HCT116 (cell line): ENCODE results near the gene CDK18. TPM values are rescaled to one million over a fixed set of nuclear protein-coding genes. Genes with fewer than 3 reads are reported as not detected.

Experiments
- ATAC-seq: fragments of 200-7000 bp; cut with Tn5 transposase; 2 replicates; pipeline ENCODE4 v1.9.1; 2020; ENCODE audit warnings: mild to moderate bottlenecking, moderate library complexity
- BruUV-seq: library from RNA; stranded (reverse); fragments of 400-500 nt; replicated peaks from 2 replicates; lab custom pipeline; 2021; lab: Mats Ljungman, UMichigan
- CTCF ChIA-PET: fragments of 300-600 bp; sonication (Branson Sonifier 250); formaldehyde crosslinking; loops from one replicate; lab custom pipeline; 2021; ENCODE audit warnings: antibody characterized with exemption; lab: Charles Lee
- POLR2A ChIA-PET: fragments of 300-600, 350-600 bp; sonication (Branson Sonifier 250); formaldehyde crosslinking; loops from one replicate; lab custom pipeline; 2021; ENCODE audit warnings: antibody characterized with exemption; lab: Charles Lee
- RAD21 ChIA-PET, 2 experiments: fragments of 300-600 bp; sonication (Branson Sonifier 250); formaldehyde crosslinking; loops; one replicate each; lab custom pipeline; 2023; ENCODE audit warnings: low total read pairs in 2 of 2; ENCODE audit not compliant: uncharacterized antibody in 2 of 2, unreplicated experiment in 2 of 2, low non-redundant PET in 1 of 2; lab: Charles Lee
- DNase-seq: peaks from one replicate; pipeline ENCODE4 v3.0.0-alpha.2; 2010; ENCODE audit warnings: low read depth, low spot score
- H2AFZ ChIP-seq: fragments of 200-600 bp; shearing (Covaris generic), sonication (generic); 2 replicates; pipeline ENCODE4 v1.6.1; 2017; ENCODE audit warnings: low read depth, mixed run types, mixed read lengths, antibody characterized with exemption, low read length; ENCODE audit not compliant: poor library complexity, severe bottlenecking
- H3K27ac ChIP-seq: 2 replicates; pipeline ENCODE4 v1.5.1; 2012; ENCODE audit warnings: low read depth, low read length
- H3K27me3 ChIP-seq: fragments of 200-600 bp; sonication (generic); 2 replicates; pipeline ENCODE4 v1.6.1; 2016; ENCODE audit warnings: mixed run types, low read length, mixed read lengths; ENCODE audit not compliant: insufficient read depth
- H3K36me3 ChIP-seq, 2 experiments: fragments of 200-500 bp in 1 of 2; fragments of 200-600 bp in 1 of 2; sonication (Bioruptor generic) in 1 of 2; sonication (generic) in 1 of 2; 2 replicates each; pipeline versions ENCODE4 v1.5.1 to v1.6.1; 2014 to 2016; ENCODE audit warnings: low read length in 2 of 2, inconsistent platforms in 1 of 2, mixed read lengths in 1 of 2, mixed run types in 1 of 2; ENCODE audit not compliant: insufficient read depth in 2 of 2, control insufficient read depth in 1 of 2
- H3K4me1 ChIP-seq, 2 experiments: fragments of 200-600 bp in 1 of 2; sonication (generic) in 1 of 2; 2 replicates each; pipeline versions ENCODE4 v1.5.1 to v1.6.1; 2012 to 2017; ENCODE audit warnings: low read length in 2 of 2, inconsistent platforms in 1 of 2, mild to moderate bottlenecking in 1 of 2, mixed read lengths in 1 of 2, mixed run types in 1 of 2, moderate library complexity in 1 of 2; ENCODE audit not compliant: insufficient read depth in 2 of 2, control insufficient read depth in 1 of 2
- H3K4me2 ChIP-seq: fragments of 200-600 bp; sonication (generic); 2 replicates; pipeline ENCODE4 v1.6.1; 2017; ENCODE audit warnings: mixed run types, low read length, mixed read lengths
- H3K4me3 ChIP-seq, 2 experiments: fragments of 200-600 bp in 1 of 2; sonication (generic) in 1 of 2; replicated peaks in 1 of 2; 2 replicates each; pipeline ENCODE4 v1.5.1; 2011 to 2016; ENCODE audit warnings: low read length in 2 of 2, control low read depth in 1 of 2, low read depth in 1 of 2, mild to moderate bottlenecking in 1 of 2, mixed read lengths in 1 of 2, mixed run types in 1 of 2
- H3K79me2 ChIP-seq: fragments of 200-600 bp; sonication (generic); 2 replicates; pipeline ENCODE4 v1.6.1; 2017; ENCODE audit warnings: mild to moderate bottlenecking, mixed run types, low read length, moderate library complexity, mixed read lengths; ENCODE audit not compliant: insufficient read depth
- H3K9ac ChIP-seq: fragments of 200-600 bp; sonication (generic); 2 replicates; pipeline ENCODE4 v1.6.1; 2016; ENCODE audit warnings: low read length, mixed read lengths
- H3K9me2 ChIP-seq: fragments of 200-600 bp; sonication (generic), shearing (Covaris generic); 2 replicates; pipeline ENCODE4 v1.6.1; 2017; ENCODE audit warnings: mixed run types, mild to moderate bottlenecking, moderate library complexity; ENCODE audit not compliant: insufficient read depth
- H3K9me3 ChIP-seq, 2 experiments: fragments of 200-500 bp in 1 of 2; fragments of 200-600 bp in 1 of 2; sonication (Bioruptor generic) in 1 of 2; sonication (generic) in 1 of 2; 2 replicates each; pipeline ENCODE4 v1.6.1; 2014 to 2017; ENCODE audit warnings: low read length in 2 of 2, mixed read lengths in 2 of 2, inconsistent platforms in 1 of 2, low read depth in 1 of 2, mild to moderate bottlenecking in 1 of 2, mixed run types in 1 of 2, moderate library complexity in 1 of 2; ENCODE audit not compliant: control insufficient read depth in 1 of 2, insufficient read depth in 1 of 2
- H4K20me1 ChIP-seq: fragments of 200-600 bp; sonication (generic), shearing (Covaris generic); 2 replicates; pipeline ENCODE4 v1.6.1; 2017; ENCODE audit warnings: mixed run types, mild to moderate bottlenecking, moderate library complexity; ENCODE audit not compliant: insufficient read depth
- CBX3 ChIP-seq: IDR thresholded peaks from 2 replicates; pipeline ENCODE4 v1.6.1; 2012; ENCODE audit warnings: low read depth
- CEBPB ChIP-seq: IDR thresholded peaks from 2 replicates; pipeline ENCODE4 v1.6.1; 2012; ENCODE audit warnings: low read depth
- EGR1 ChIP-seq: IDR thresholded peaks from 2 replicates; pipeline ENCODE4 v1.6.1; 2012; ENCODE audit warnings: low read depth
- ELF1 ChIP-seq: IDR thresholded peaks from 2 replicates; pipeline ENCODE4 v1.6.1; 2012; ENCODE audit warnings: low read depth, borderline replicate concordance
- EZH2 ChIP-seq: fragments of 200-600 bp; sonication (generic); IDR thresholded peaks from 2 replicates; pipeline ENCODE4 v1.6.1; 2017; ENCODE audit warnings: antibody characterized with exemption, mixed run types
- FOSL1 ChIP-seq: IDR thresholded peaks from 2 replicates; pipeline ENCODE4 v1.6.1; 2012; ENCODE audit warnings: low read depth
- POLR2A ChIP-seq: IDR thresholded peaks from 2 replicates; pipeline ENCODE4 v1.7.0; 2011; ENCODE audit warnings: borderline replicate concordance; ENCODE audit not compliant: insufficient read depth, insufficient read length; ENCODE audit errors: extremely low read depth
- POLR2AphosphoS5 ChIP-seq: IDR thresholded peaks from 2 replicates; pipeline ENCODE4 v1.6.1; 2011; ENCODE audit warnings: mild to moderate bottlenecking, low read depth, low read length, moderate library complexity
- RAD21 ChIP-seq: IDR thresholded peaks from 2 replicates; pipeline ENCODE4 v1.6.1; 2012; ENCODE audit warnings: low read depth, mild to moderate bottlenecking
- SIN3A ChIP-seq: IDR thresholded peaks from 2 replicates; pipeline ENCODE4 v1.6.1; 2012; ENCODE audit warnings: low read depth
- SRF ChIP-seq: IDR thresholded peaks from 2 replicates; pipeline ENCODE4 v1.6.1; 2012; ENCODE audit warnings: low read depth
- TCF7L2 ChIP-seq: IDR thresholded peaks from 2 replicates; pipeline ENCODE4 v1.7.0; 2011; ENCODE audit warnings: borderline replicate concordance, inconsistent platforms; ENCODE audit not compliant: insufficient read depth, insufficient read length; ENCODE audit errors: extremely low read depth
- YY1 ChIP-seq: IDR thresholded peaks from 2 replicates; pipeline ENCODE4 v1.6.1; 2011; ENCODE audit warnings: low read length, low read depth, moderate library complexity, mild to moderate bottlenecking; ENCODE audit not compliant: insufficient replicate concordance; ENCODE audit errors: extremely low read depth
- ZNF274 ChIP-seq: fragments of 200-500 bp; sonication (Bioruptor generic); IDR thresholded peaks from 2 replicates; pipeline ENCODE4 v1.6.1; 2014; ENCODE audit warnings: mild to moderate bottlenecking, low read depth, low read length, inconsistent platforms
- intact Hi-C: fragments of 100-400 bp; cut with micrococcal nuclease; formaldehyde crosslinking; loops from 2 replicates; pipeline ENCODE4 v1.10.0; 2022
- total RNA-seq: library from RNA; stranded (reverse); gene quantifications from one replicate; pipeline ENCODE4 v1.2.1, GENCODE V29; 2021; ENCODE audit not compliant: unreplicated experiment
- TF ChIP-seq, protein P1 (sequence below): IDR thresholded peaks from 2 replicates; pipeline ENCODE4 v1.6.1; 2012
- TF ChIP-seq, protein P2 (sequence below): IDR thresholded peaks from 2 replicates; pipeline ENCODE4 v1.6.1; 2011; ENCODE audit warnings: mild to moderate bottlenecking, low read length, moderate library complexity; ENCODE audit not compliant: insufficient replicate concordance; ENCODE audit errors: extremely low read depth
- TF ChIP-seq, protein P3 (sequence below): IDR thresholded peaks from 2 replicates; pipeline ENCODE4 v1.6.1; 2012; ENCODE audit warnings: low read depth
- TF ChIP-seq, protein P4 (sequence below): IDR thresholded peaks from 2 replicates; pipeline ENCODE4 v1.6.1; 2012

The CDK18 gene
- total RNA-seq, 1 experiment from 2014 or later: 32.0 TPM

DNA sequence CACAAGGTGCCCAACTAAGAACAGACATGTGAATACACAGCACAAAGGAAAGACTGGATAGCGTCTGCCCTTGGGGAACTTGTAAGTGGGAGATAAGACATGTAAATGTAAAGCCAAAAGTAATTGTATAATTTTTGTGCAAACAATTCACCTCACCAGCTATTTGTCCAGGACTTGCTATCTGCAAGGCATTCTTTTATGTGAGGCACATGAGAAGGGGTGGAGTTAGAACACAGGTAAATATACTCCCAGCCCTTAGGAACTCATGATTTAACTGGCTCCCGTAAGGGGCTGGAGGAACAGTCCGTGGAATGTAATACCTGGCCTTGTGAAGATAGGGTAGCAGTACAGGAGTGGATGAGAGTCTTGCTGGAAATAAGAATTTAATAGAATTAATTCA is 61.3 kb downstream of the CDK18 start:
- Histone ChIP-seq H3K27me3 (no peaks in the 10 kb centered on the region), H3K4me3 (no peak overlapping the region), H4K20me1 (no peaks in the 10 kb centered on the region), H3K27ac (no peak overlapping the region), H3K4me1 (no peaks in the 10 kb centered on the region), H3K4me2 (no peak overlapping the region), H3K9ac (no peak overlapping the region), H3K36me3 (no peaks in the 10 kb centered on the region), H3K79me2 (no peaks in the 10 kb centered on the region), H3K9me2 (no peaks in the 10 kb centered on the region), H2AFZ (no peak overlapping the region), H3K9me3 (peaks cover 0 to 9% of the 10 kb centered on the region in 2 experiments; a peak in 1 of 4 replicates)
- intact Hi-C loops: no loop called here
- ChIA-PET CTCF (no interaction called here), POLR2A (no interaction called here), RAD21 (no interaction called here)
- TF ChIP-seq, protein P1, sequence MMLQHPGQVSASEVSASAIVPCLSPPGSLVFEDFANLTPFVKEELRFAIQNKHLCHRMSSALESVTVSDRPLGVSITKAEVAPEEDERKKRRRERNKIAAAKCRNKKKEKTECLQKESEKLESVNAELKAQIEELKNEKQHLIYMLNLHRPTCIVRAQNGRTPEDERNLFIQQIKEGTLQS: no peak
- no peak for TF ChIP-seq SIN3A
- TF ChIP-seq, protein P2, sequence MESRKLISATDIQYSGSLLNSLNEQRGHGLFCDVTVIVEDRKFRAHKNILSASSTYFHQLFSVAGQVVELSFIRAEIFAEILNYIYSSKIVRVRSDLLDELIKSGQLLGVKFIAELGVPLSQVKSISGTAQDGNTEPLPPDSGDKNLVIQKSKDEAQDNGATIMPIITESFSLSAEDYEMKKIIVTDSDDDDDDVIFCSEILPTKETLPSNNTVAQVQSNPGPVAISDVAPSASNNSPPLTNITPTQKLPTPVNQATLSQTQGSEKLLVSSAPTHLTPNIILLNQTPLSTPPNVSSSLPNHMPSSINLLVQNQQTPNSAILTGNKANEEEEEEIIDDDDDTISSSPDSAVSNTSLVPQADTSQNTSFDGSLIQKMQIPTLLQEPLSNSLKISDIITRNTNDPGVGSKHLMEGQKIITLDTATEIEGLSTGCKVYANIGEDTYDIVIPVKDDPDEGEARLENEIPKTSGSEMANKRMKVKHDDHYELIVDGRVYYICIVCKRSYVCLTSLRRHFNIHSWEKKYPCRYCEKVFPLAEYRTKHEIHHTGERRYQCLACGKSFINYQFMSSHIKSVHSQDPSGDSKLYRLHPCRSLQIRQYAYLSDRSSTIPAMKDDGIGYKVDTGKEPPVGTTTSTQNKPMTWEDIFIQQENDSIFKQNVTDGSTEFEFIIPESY: no peak
- no peak for TF ChIP-seq EGR1
- no peak for TF ChIP-seq ELF1
- TF ChIP-seq, protein P3, sequence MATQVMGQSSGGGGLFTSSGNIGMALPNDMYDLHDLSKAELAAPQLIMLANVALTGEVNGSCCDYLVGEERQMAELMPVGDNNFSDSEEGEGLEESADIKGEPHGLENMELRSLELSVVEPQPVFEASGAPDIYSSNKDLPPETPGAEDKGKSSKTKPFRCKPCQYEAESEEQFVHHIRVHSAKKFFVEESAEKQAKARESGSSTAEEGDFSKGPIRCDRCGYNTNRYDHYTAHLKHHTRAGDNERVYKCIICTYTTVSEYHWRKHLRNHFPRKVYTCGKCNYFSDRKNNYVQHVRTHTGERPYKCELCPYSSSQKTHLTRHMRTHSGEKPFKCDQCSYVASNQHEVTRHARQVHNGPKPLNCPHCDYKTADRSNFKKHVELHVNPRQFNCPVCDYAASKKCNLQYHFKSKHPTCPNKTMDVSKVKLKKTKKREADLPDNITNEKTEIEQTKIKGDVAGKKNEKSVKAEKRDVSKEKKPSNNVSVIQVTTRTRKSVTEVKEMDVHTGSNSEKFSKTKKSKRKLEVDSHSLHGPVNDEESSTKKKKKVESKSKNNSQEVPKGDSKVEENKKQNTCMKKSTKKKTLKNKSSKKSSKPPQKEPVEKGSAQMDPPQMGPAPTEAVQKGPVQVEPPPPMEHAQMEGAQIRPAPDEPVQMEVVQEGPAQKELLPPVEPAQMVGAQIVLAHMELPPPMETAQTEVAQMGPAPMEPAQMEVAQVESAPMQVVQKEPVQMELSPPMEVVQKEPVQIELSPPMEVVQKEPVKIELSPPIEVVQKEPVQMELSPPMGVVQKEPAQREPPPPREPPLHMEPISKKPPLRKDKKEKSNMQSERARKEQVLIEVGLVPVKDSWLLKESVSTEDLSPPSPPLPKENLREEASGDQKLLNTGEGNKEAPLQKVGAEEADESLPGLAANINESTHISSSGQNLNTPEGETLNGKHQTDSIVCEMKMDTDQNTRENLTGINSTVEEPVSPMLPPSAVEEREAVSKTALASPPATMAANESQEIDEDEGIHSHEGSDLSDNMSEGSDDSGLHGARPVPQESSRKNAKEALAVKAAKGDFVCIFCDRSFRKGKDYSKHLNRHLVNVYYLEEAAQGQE: no peak
- no peak for TF ChIP-seq FOSL1
- no peak for TF ChIP-seq POLR2AphosphoS5
- no peak for TF ChIP-seq TCF7L2
- no peak for TF ChIP-seq RAD21
- TF ChIP-seq YY1: no peak
- no peak for TF ChIP-seq CEBPB
- TF ChIP-seq SRF: no peak
- TF ChIP-seq EZH2: no peak
- TF ChIP-seq, protein P4, sequence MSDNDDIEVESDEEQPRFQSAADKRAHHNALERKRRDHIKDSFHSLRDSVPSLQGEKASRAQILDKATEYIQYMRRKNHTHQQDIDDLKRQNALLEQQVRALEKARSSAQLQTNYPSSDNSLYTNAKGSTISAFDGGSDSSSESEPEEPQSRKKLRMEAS: no peak
- no peak for TF ChIP-seq ZNF274
- TF ChIP-seq POLR2A: no peak
- no peak for TF ChIP-seq CBX3
- DNase-seq (no peak), ATAC-seq (no peak)
- BruUV-seq: no TSS peak
